Glutamatergic neuron (in vitro differentiated cells): Measurements from ENCODE around the gene BATF2. TPM values are rescaled to one million over a fixed set of nuclear protein-coding genes. Genes with fewer than 3 reads are reported as not detected.

Experiments
- DNase-seq: peaks from one replicate; pipeline ENCODE4 v3.0.0; 2022
- H3K27ac Mint-ChIP-seq: one replicate; pipeline ENCODE4 v1.8.0; 2020; ENCODE audit warnings: mild to moderate bottlenecking, mixed read lengths, inconsistent platforms; ENCODE audit not compliant: unreplicated experiment
- H3K27me3 Mint-ChIP-seq: one replicate; pipeline ENCODE4 v1.8.0; 2020; ENCODE audit warnings: mild to moderate bottlenecking, moderate library complexity, mixed read lengths, inconsistent platforms; ENCODE audit not compliant: unreplicated experiment
- H3K36me3 Mint-ChIP-seq: one replicate; pipeline ENCODE4 v1.8.0; 2020; ENCODE audit warnings: mild to moderate bottlenecking, mixed read lengths, inconsistent platforms; ENCODE audit not compliant: unreplicated experiment
- H3K4me1 Mint-ChIP-seq: one replicate; pipeline ENCODE4 v1.8.0; 2020; ENCODE audit warnings: mild to moderate bottlenecking, low read depth, mixed read lengths, inconsistent platforms; ENCODE audit not compliant: unreplicated experiment
- H3K4me3 Mint-ChIP-seq: one replicate; pipeline ENCODE4 v1.8.0; 2020; ENCODE audit warnings: mild to moderate bottlenecking, mixed read lengths, inconsistent platforms; ENCODE audit not compliant: unreplicated experiment
- H3K9me3 Mint-ChIP-seq: one replicate; pipeline ENCODE4 v1.8.0; 2020; ENCODE audit warnings: mild to moderate bottlenecking, moderate library complexity, mixed read lengths, inconsistent platforms; ENCODE audit not compliant: unreplicated experiment
- CTCF ChIP-seq: fragments of 200-600 bp; sonication (generic); IDR thresholded peaks from one replicate; pipeline ENCODE4 v1.5.0; 2021; ENCODE audit not compliant: partially characterized antibody, unreplicated experiment
- total RNA-seq: library from RNA; stranded (reverse); fragmentation: NEBNext Ultra II Directional; extraction: Animal tissue kit (Norgen Biotek cat#: 25700); gene quantifications from one replicate; pipeline ENCODE4 v1.2.1, GENCODE V29; 2021; ENCODE audit not compliant: unreplicated experiment

The BATF2 gene
- total RNA-seq, 1 donor from 2014 or later = not detected

DNA sequence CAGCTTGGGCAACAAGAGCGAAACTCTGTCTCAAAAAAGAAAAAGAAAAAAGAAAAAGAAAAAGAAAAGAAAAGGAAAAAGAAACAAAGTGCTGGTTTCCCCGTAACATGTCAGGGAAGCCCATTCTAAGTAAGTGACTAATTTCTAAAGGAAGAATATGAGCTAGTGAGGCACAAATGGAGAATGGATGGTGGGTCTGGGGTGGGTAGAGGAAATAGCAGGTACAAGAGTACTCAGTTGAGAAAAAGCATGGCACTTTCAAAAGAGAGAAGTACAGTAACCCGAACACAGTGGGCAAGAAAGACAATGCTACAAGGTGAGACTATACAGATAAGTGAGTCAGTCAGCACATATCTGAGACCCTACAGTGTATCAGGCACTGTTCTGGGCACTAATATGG lies 29.4 kb downstream of the BATF2 start:
- H3K27me3 Mint-ChIP-seq = peaks cover 8% of the 10 kb centered on the region
- H3K27ac Mint-ChIP-seq = no peak overlapping the region

DNA sequence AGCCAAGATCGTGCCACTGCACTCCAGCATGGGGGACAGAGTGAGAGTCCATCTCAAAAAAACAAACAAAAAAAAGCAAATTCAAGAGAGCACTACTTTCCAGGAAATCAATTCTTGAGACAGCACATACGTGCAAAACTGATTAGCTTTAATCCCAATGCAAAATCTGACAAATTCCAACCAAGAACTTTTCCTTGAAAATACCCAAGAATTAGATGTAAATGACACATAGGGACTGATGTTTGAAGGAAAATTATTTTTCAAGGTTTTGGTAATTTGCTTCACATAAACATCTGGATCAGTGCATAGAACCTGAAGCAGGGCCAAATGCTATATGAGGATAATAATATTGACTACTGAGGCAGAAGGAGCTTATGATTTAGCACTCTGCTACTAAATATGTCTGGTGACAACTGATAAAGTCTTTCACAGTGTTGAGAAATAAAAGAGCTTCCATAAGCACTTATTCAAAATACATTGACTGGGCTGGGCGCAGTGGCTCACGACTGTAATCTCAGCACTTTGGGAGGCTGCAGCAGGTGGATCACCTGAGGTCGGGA lies 33.6 kb downstream of the BATF2 start:
- no peak overlapping the region for H3K4me3 Mint-ChIP-seq
- no peak overlapping the region for H3K27ac Mint-ChIP-seq
- no peaks in the 10 kb centered on the region for H3K9me3 Mint-ChIP-seq
- no peaks in the 10 kb centered on the region for H3K36me3 Mint-ChIP-seq
- H3K4me1 Mint-ChIP-seq = no peaks in the 10 kb centered on the region
- DNase-seq = no peak
- TF ChIP-seq CTCF = no peak
- H3K27me3 Mint-ChIP-seq = no peaks in the 10 kb centered on the region

More for the DNA sequence above, 29.4 kb downstream of the BATF2 start:
- H3K36me3 Mint-ChIP-seq = no peaks in the 10 kb centered on the region
- no peak for DNase-seq
- H3K4me3 Mint-ChIP-seq = no peak overlapping the region
- peaks cover 5% of the 10 kb centered on the region for H3K4me1 Mint-ChIP-seq
- H3K9me3 Mint-ChIP-seq = peaks cover 2% of the 10 kb centered on the region
- no peak for TF ChIP-seq CTCF

DNA sequence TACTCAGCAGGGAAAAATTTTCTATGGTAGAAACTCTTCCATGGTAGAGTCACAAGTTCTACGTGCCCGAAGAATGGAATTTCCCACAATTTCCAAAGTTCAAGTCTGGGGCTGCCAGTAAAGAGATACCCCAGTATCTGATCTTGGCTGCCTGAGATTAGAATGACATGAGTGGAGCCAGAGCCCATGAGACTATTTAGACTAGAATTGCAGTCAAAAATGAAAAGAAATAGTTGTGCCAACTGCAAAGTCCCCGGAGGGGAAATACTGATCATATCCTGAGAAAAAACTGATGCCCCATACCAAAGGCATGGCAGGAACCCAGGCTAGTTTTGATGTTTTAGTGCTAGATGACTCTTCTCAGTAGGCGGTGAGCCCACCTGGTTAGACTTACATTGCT lies 36.1 kb downstream of the BATF2 start:
- no peaks in the 10 kb centered on the region for H3K36me3 Mint-ChIP-seq
- H3K27ac Mint-ChIP-seq = no peak overlapping the region
- DNase-seq = no peak
- no peaks in the 10 kb centered on the region for H3K9me3 Mint-ChIP-seq
- H3K27me3 Mint-ChIP-seq = no peaks in the 10 kb centered on the region
- H3K4me3 Mint-ChIP-seq = no peak overlapping the region
- no peaks in the 10 kb centered on the region for H3K4me1 Mint-ChIP-seq
- no peak for TF ChIP-seq CTCF

DNA sequence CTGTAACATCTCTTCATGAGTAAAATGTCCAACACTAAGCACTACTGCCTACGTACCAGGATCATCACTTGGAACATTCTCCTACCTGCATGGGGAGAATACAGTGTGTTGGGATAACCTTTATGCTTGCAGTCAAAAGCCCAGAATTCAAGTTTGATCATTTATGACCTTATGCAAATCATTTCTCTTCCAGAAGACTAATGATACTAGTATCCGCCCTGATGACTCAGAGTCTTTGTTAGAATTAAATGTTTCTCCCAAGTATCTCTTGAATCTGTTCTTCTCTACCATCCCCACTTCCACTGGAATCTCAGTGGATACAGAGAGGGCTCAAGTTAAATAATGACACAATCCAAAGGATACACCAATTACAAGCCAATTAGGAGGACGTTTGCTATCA lies 37.3 kb downstream of the BATF2 start:
- H3K27ac Mint-ChIP-seq = no peak overlapping the region
- no peaks in the 10 kb centered on the region for H3K9me3 Mint-ChIP-seq
- H3K36me3 Mint-ChIP-seq = no peaks in the 10 kb centered on the region
- no peak for DNase-seq
- no peaks in the 10 kb centered on the region for H3K27me3 Mint-ChIP-seq
- TF ChIP-seq CTCF = no peak
- H3K4me1 Mint-ChIP-seq = no peaks in the 10 kb centered on the region
- no peak overlapping the region for H3K4me3 Mint-ChIP-seq

DNA sequence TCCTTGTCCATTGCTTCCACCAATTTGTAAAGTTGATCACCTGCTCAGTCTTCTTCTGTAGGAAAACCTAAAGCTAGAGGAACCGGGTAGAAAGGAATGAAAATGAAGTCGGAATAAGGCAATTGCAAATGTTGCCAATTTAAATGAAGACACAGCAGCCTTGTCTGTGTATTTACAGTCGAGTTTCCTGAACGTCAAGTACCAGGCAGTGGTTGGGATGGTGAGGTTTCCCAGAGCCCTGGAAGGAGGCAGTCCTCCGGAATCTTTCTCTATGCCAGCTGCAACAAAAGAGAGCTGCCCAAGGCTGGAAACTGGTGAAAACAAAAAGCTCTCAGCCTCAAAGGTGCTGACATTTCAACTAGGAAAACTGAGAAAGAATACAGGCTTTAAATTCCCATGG lies 42.6 kb downstream of the BATF2 start:
- Mint-ChIP-seq H3K9me3 (no peaks in the 10 kb centered on the region), H3K27ac (no peak overlapping the region), H3K4me1 (no peaks in the 10 kb centered on the region), H3K36me3 (no peaks in the 10 kb centered on the region), H3K27me3 (no peaks in the 10 kb centered on the region), H3K4me3 (no peak overlapping the region)
- DNase-seq = no peak
- TF ChIP-seq CTCF = no peak
